Mesendoderm (in vitro differentiated cells): ENCODE data around the gene METAP2.
A peak's percentile ranks its signal among the peaks of the same experiment; 100 is the strongest.
"Not testable (repeated sequence)": the region's sequence is repeated elsewhere in the genome, so short reads cannot be mapped to it uniquely, and the experiment has no call there.

Source experiments
- DNase-seq: peaks from one replicate; pipeline ENCODE4 v3.0.0; 2013
- H2AK5ac ChIP-seq: 2 replicates; pipeline ENCODE4 v1.6.1; 2013; ENCODE audit warnings: low read length, inconsistent platforms
- H2BK120ac ChIP-seq: 2 replicates; pipeline ENCODE4 v1.6.1; 2013; ENCODE audit warnings: low read depth, mild to moderate bottlenecking, low read length, moderate library complexity, mixed read lengths
- H2BK15ac ChIP-seq: replicated peaks from 2 replicates; pipeline ENCODE4 v1.6.1; 2013; ENCODE audit warnings: low read depth, mild to moderate bottlenecking, moderate library complexity
- H2BK5ac ChIP-seq: 2 replicates; pipeline ENCODE4 v1.6.1; 2013; ENCODE audit warnings: low read length, inconsistent platforms
- H3K18ac ChIP-seq: 2 replicates; pipeline ENCODE4 v1.6.1; 2013; ENCODE audit warnings: mild to moderate bottlenecking, low read length, mixed read lengths
- H3K23ac ChIP-seq: one replicate; pipeline ENCODE4 v1.6.1; 2013; ENCODE audit warnings: low read length
- H3K27ac ChIP-seq: 2 replicates; pipeline ENCODE4 v1.5.1; 2013; ENCODE audit warnings: low read depth, mild to moderate bottlenecking, inconsistent platforms, low read length, moderate library complexity
- H3K27me3 ChIP-seq: 2 replicates; pipeline ENCODE4 v1.6.1; 2013; ENCODE audit warnings: low read length, control low read depth, mild to moderate bottlenecking, inconsistent platforms; ENCODE audit not compliant: insufficient read depth, poor library complexity
- H3K36me3 ChIP-seq: 2 replicates; pipeline ENCODE4 v1.6.1; 2013; ENCODE audit warnings: low read length, inconsistent platforms; ENCODE audit not compliant: control insufficient read depth, insufficient read depth
- H3K4ac ChIP-seq: one replicate; pipeline ENCODE4 v1.6.1; 2013; ENCODE audit warnings: low read depth, mild to moderate bottlenecking, low read length, moderate library complexity
- H3K4me1 ChIP-seq: 2 replicates; pipeline ENCODE4 v1.6.1; 2013; ENCODE audit warnings: low read depth, low read length, inconsistent platforms; ENCODE audit not compliant: control insufficient read depth
- H3K4me2 ChIP-seq: 2 replicates; pipeline ENCODE4 v1.6.1; 2013; ENCODE audit warnings: low read length
- H3K4me3 ChIP-seq: 2 replicates; pipeline ENCODE4 v1.5.1; 2013; ENCODE audit warnings: mild to moderate bottlenecking, low read length
- H3K56ac ChIP-seq: one replicate; pipeline ENCODE4 v1.6.1; 2013; ENCODE audit warnings: low read length
- H3K79me1 ChIP-seq: 2 replicates; pipeline ENCODE4 v1.6.1; 2013; ENCODE audit warnings: low read length, inconsistent platforms
- H3K79me2 ChIP-seq: 2 replicates; pipeline ENCODE4 v1.6.1; 2013; ENCODE audit warnings: mild to moderate bottlenecking, low read length; ENCODE audit not compliant: control insufficient read depth, insufficient read depth
- H3K9ac ChIP-seq: 2 replicates; pipeline ENCODE4 v1.6.1; 2013; ENCODE audit warnings: low read length, inconsistent platforms
- H4K5ac ChIP-seq: one replicate; pipeline ENCODE4 v1.6.1; 2013; ENCODE audit warnings: low read length
- H4K8ac ChIP-seq: one replicate; pipeline ENCODE4 v1.6.1; 2013; ENCODE audit warnings: low read depth, mild to moderate bottlenecking, control low read depth, low read length, moderate library complexity
- WGBS: extraction: QIAGEN DNeasy Blood & Tissue Kit; methylation state at CpG from one replicate; pipeline ENCODE4 v1.1.7; 2013; ENCODE audit warnings: low lambda C conversion rate, missing lambda C conversion rate; ENCODE audit not compliant: insufficient coverage; ENCODE audit errors: extremely low coverage; 5-methylcytosine and 5-hydroxymethylcytosine counted together

Gene METAP2

GRCh38 chr12:95437565-95437964 lies 36.4 kb upstream of the METAP2 start:
- no peaks in the 10 kb centered on the region for H3K79me2 ChIP-seq
- no peaks in the 10 kb centered on the region for H3K27me3 ChIP-seq
- no peak overlapping the region for H2AK5ac ChIP-seq
- H3K4me1 ChIP-seq, result peaks cover 2% of the 10 kb centered on the region
- H4K5ac ChIP-seq, result no peak overlapping the region
- H2BK120ac ChIP-seq, result no peak overlapping the region
- no peak overlapping the region for H3K4me2 ChIP-seq
- no peak overlapping the region for H3K56ac ChIP-seq
- H2BK15ac ChIP-seq, result no peak overlapping the region
- no CpG with 5 or more reads among the region's 2 CpGs for WGBS
- H3K23ac ChIP-seq, result no peak overlapping the region
- H4K8ac ChIP-seq, result no peak overlapping the region
- no peak overlapping the region for H3K18ac ChIP-seq
- no peaks in the 10 kb centered on the region for H3K79me1 ChIP-seq
- H3K27ac ChIP-seq, result no peak overlapping the region
- no peak overlapping the region for H3K9ac ChIP-seq
- H3K36me3 ChIP-seq, result no peaks in the 10 kb centered on the region
- no peak overlapping the region for H3K4me3 ChIP-seq
- no peak overlapping the region for H2BK5ac ChIP-seq
- DNase-seq, result no peak
- no peak overlapping the region for H3K4ac ChIP-seq

GRCh38 chr12:95439461-95440230 lies 34.3 kb upstream of the METAP2 start:
- no peaks in the 10 kb centered on the region for H3K27me3 ChIP-seq
- H3K27ac ChIP-seq, result no peak overlapping the region
- no peak overlapping the region for H2BK120ac ChIP-seq
- H3K36me3 ChIP-seq, result no peaks in the 10 kb centered on the region
- H2AK5ac ChIP-seq, result no peak overlapping the region
- no peak overlapping the region for H3K23ac ChIP-seq
- no peaks in the 10 kb centered on the region for H3K79me1 ChIP-seq
- no CpG with 5 or more reads among the region's 9 CpGs for WGBS
- H4K5ac ChIP-seq, result no peak overlapping the region
- no peak overlapping the region for H2BK5ac ChIP-seq
- H3K4me1 ChIP-seq, result peaks cover 2% of the 10 kb centered on the region
- H3K4me2 ChIP-seq, result no peak overlapping the region
- no peak overlapping the region for H3K4me3 ChIP-seq
- no peak for DNase-seq
- no peak overlapping the region for H3K4ac ChIP-seq
- no peak overlapping the region for H3K56ac ChIP-seq
- H3K18ac ChIP-seq, result no peak overlapping the region
- H3K9ac ChIP-seq, result no peak overlapping the region
- no peak overlapping the region for H2BK15ac ChIP-seq
- H4K8ac ChIP-seq, result peak overlapping the region; percentile 86
- no peaks in the 10 kb centered on the region for H3K79me2 ChIP-seq

GRCh38 chr12:95440401-95440800 lies 33.6 kb upstream of the METAP2 start:
- Histone ChIP-seq H3K56ac (no peak overlapping the region), H2BK15ac (no peak overlapping the region), H2AK5ac (no peak overlapping the region), H3K23ac (no peak overlapping the region), H3K18ac (no peak overlapping the region), H3K27ac (no peak overlapping the region), H3K4ac (no peak overlapping the region), H2BK120ac (no peak overlapping the region), H4K8ac (no peak overlapping the region), H3K36me3 (no peaks in the 10 kb centered on the region), H3K79me1 (no peaks in the 10 kb centered on the region), H3K4me2 (no peak overlapping the region), H3K4me1 (peaks cover 2% of the 10 kb centered on the region), H2BK5ac (no peak overlapping the region), H3K27me3 (no peaks in the 10 kb centered on the region), H4K5ac (no peak overlapping the region), H3K79me2 (no peaks in the 10 kb centered on the region), H3K4me3 (no peak overlapping the region), H3K9ac (no peak overlapping the region)
- no CpG with 5 or more reads among the region's 3 CpGs for WGBS
- DNase-seq, result no peak

GRCh38 chr12:95443459-95443858 lies 30.5 kb upstream of the METAP2 start:
- no peak overlapping the region for H2AK5ac ChIP-seq
- DNase-seq, result peak; percentile 95
- H4K8ac ChIP-seq, result no peak overlapping the region
- no peak overlapping the region for H2BK15ac ChIP-seq
- H4K5ac ChIP-seq, result no peak overlapping the region
- H3K4me1 ChIP-seq, result peaks cover 9% of the 10 kb centered on the region
- H3K4ac ChIP-seq, result no peak overlapping the region
- no peaks in the 10 kb centered on the region for H3K36me3 ChIP-seq
- H2BK120ac ChIP-seq, result no peak overlapping the region
- no peak overlapping the region for H3K23ac ChIP-seq
- no peaks in the 10 kb centered on the region for H3K79me2 ChIP-seq
- no peak overlapping the region for H3K18ac ChIP-seq
- no peak overlapping the region for H2BK5ac ChIP-seq
- H3K4me2 ChIP-seq, result no peak overlapping the region
- peak overlapping the region; percentile 75 for H3K27ac ChIP-seq
- no peak overlapping the region for H3K9ac ChIP-seq
- H3K27me3 ChIP-seq, result no peaks in the 10 kb centered on the region
- no peaks in the 10 kb centered on the region for H3K79me1 ChIP-seq
- H3K4me3 ChIP-seq, result no peak overlapping the region
- WGBS, result no CpG with 5 or more reads among the region's 2 CpGs
- H3K56ac ChIP-seq, result no peak overlapping the region

- Histone ChIP-seq H2AK5ac (peak overlapping the region; percentile 90), H3K27ac (peak overlapping the region; percentile 64)
- H2BK5ac ChIP-seq, H3K4ac ChIP-seq, H3K4me2 ChIP-seq, H3K27me3 ChIP-seq, H3K56ac ChIP-seq, H3K36me3 ChIP-seq, H3K4me3 ChIP-seq, H2BK15ac ChIP-seq, H2BK120ac ChIP-seq, H3K79me1 ChIP-seq, H3K18ac ChIP-seq, H3K4me1 ChIP-seq, H3K9ac ChIP-seq, H4K8ac ChIP-seq, H3K79me2 ChIP-seq, H3K23ac ChIP-seq, H4K5ac ChIP-seq: not testable (repeated sequence)
- WGBS, result no CpG with 5 or more reads among the region's 4 CpGs
- peak; percentile 14 for DNase-seq
Observed at GRCh38 chr12:95445099-95445498, 28.9 kb upstream of the METAP2 start.
